GM12878 (cell line): Measurements from ENCODE around the gene KIAA1586. TPM values are rescaled to one million over a fixed set of nuclear protein-coding genes. Genes with fewer than 3 reads are reported as not detected.

ENCODE experiments used
- ATAC-seq: fragments of 200-7000 bp; cut with Tn5 transposase; 3 replicates; pipeline ENCODE4 v1.9.1; 2020; ENCODE audit warnings: mild to moderate bottlenecking, moderate library complexity
- BruUV-seq: library from RNA; stranded (reverse); fragments of 400-500 nt; replicated peaks from 2 replicates; lab custom pipeline; 2021; lab: Mats Ljungman, UMichigan
- CTCF ChIA-PET: fragments of 300-600 bp; sonication (Branson Sonifier 250); formaldehyde crosslinking; extraction: SDS; loops from one replicate; lab custom pipeline; 2021; ENCODE audit warnings: inconsistent platforms; lab: Yijun Ruan, JAX
- POLR2A ChIA-PET: fragments of 350-600 bp; formaldehyde crosslinking; extraction: SDS; loops from one replicate; lab custom pipeline; 2021; ENCODE audit warnings: inconsistent platforms; lab: Charles Lee
- RAD21 ChIA-PET: fragments of 300-600 bp; sonication (Branson Sonifier 250); formaldehyde crosslinking; loops from one replicate; lab custom pipeline; 2023; ENCODE audit warnings: antibody characterized with exemption; ENCODE audit not compliant: unreplicated experiment; lab: Charles Lee
- SMC1A ChIA-PET: fragments of 300-600 bp; sonication (Branson Sonifier 250); formaldehyde crosslinking; loops from one replicate; lab custom pipeline; 2023; ENCODE audit not compliant: unreplicated experiment, uncharacterized antibody; lab: Charles Lee
- DNase-seq: peaks from one replicate; pipeline ENCODE4 v3.0.0-alpha.2; 2011; ENCODE audit warnings: low read depth, low spot score
- FAIRE-seq: peaks from 3 replicates; lab custom pipeline; 2011; peaks lifted over from hg19 to GRCh38; lab: Jason Lieb, UNC
- H2AFZ ChIP-seq: 2 replicates; pipeline ENCODE4 v1.6.0; 2011; ENCODE audit warnings: low read depth, low read length, control low read depth; ENCODE audit not compliant: control insufficient read depth
- H3K27ac ChIP-seq: 2 replicates; pipeline ENCODE4 v1.5.1; 2011; ENCODE audit warnings: control low read depth; ENCODE audit not compliant: control insufficient read depth, insufficient read depth
- H3K27me3 ChIP-seq, 2 experiments: replicated peaks in 1 of 2; 2 replicates each; pipeline versions ENCODE4 v1.6.0 to v1.6.1; 2011; ENCODE audit warnings: low read length in 1 of 2; ENCODE audit not compliant: control insufficient read depth in 2 of 2, insufficient read depth in 2 of 2
- H3K36me3 ChIP-seq, 2 experiments: 2 replicates each; pipeline ENCODE4 v1.5.1; 2011; ENCODE audit warnings: low read length in 1 of 2; ENCODE audit not compliant: control insufficient read depth in 2 of 2, insufficient read depth in 2 of 2
- H3K4me1 ChIP-seq: 2 replicates; pipeline ENCODE4 v1.6.1; 2011; ENCODE audit warnings: mild to moderate bottlenecking, low read length, moderate library complexity, mixed read lengths; ENCODE audit not compliant: control insufficient read depth, insufficient read depth
- H3K4me2 ChIP-seq: 2 replicates; pipeline ENCODE4 v1.6.0; 2011; ENCODE audit warnings: control low read depth; ENCODE audit not compliant: control insufficient read depth, insufficient read depth
- H3K4me3 ChIP-seq: fragments of 200-600 bp; sonication (generic); 2 replicates; pipeline ENCODE4 v1.5.1; 2016
- H3K79me2 ChIP-seq: 2 replicates; pipeline ENCODE4 v1.6.0; 2011; ENCODE audit warnings: low read length; ENCODE audit not compliant: control insufficient read depth, insufficient read depth
- H3K9ac ChIP-seq: 2 replicates; pipeline ENCODE4 v1.8.0; 2011; ENCODE audit warnings: low read length, control low read depth, mixed read lengths; ENCODE audit not compliant: control insufficient read depth, insufficient read depth
- H3K9me3 ChIP-seq: replicated peaks from 3 replicates; pipeline ENCODE4 v1.5.1; 2011; ENCODE audit warnings: mild to moderate bottlenecking, low read length; ENCODE audit not compliant: control insufficient read depth, insufficient read depth
- H4K20me1 ChIP-seq: 2 replicates; pipeline ENCODE4 v1.6.0; 2011; ENCODE audit not compliant: control insufficient read depth, insufficient read depth
- ATF7 ChIP-seq: fragments of 450-650 bp; IDR thresholded peaks from 2 replicates; pipeline ENCODE4 v1.6.1; 2016; ENCODE audit warnings: low read depth, mild to moderate bottlenecking
- DPF2 ChIP-seq: fragments of 450-650 bp; IDR thresholded peaks from 2 replicates; pipeline ENCODE4 v1.6.1; 2017; ENCODE audit warnings: mild to moderate bottlenecking
- MAX ChIP-seq: IDR thresholded peaks from 2 replicates; pipeline ENCODE4 v1.6.1; 2012; ENCODE audit warnings: low read depth, low read length, improper control_type of control experiment
- PAX8 ChIP-seq: fragments of 450-650 bp; IDR thresholded peaks from 2 replicates; pipeline ENCODE4 v1.6.1; 2017; ENCODE audit warnings: mild to moderate bottlenecking, moderate library complexity
- PRDM15 ChIP-seq: fragments of 450-650 bp; formaldehyde crosslinking; IDR thresholded peaks from 2 replicates; pipeline ENCODE4 v1.4.0; 2020; ENCODE audit warnings: mild to moderate bottlenecking, moderate library complexity
- SIN3A ChIP-seq: IDR thresholded peaks from 2 replicates; pipeline ENCODE4 v1.6.1; 2012; ENCODE audit warnings: low read depth, low read length, improper control_type of control experiment
- SKIL ChIP-seq: fragments of 450-650 bp; IDR thresholded peaks from 2 replicates; pipeline ENCODE4 v1.6.1; 2017; ENCODE audit warnings: mild to moderate bottlenecking, low read depth, inconsistent platforms; ENCODE audit not compliant: poor library complexity, severe bottlenecking
- SMC3 ChIP-seq: IDR thresholded peaks from 2 replicates; pipeline ENCODE4 v1.6.1; 2011; ENCODE audit warnings: low read length, improper control_type of control experiment, borderline replicate concordance
- WRNIP1 ChIP-seq: IDR thresholded peaks from 2 replicates; pipeline ENCODE4 v1.6.1; 2011; ENCODE audit warnings: low read depth, low read length, improper control_type of control experiment, borderline replicate concordance
- ZBTB40 ChIP-seq: fragments of 450-650 bp; IDR thresholded peaks from 2 replicates; pipeline ENCODE4 v1.6.1; 2016; ENCODE audit warnings: mild to moderate bottlenecking, moderate library complexity, borderline replicate concordance
- ZNF207 ChIP-seq: fragments of 450-650 bp; IDR thresholded peaks from 2 replicates; pipeline ENCODE4 v1.6.1; 2014; ENCODE audit warnings: antibody characterized with exemption, mild to moderate bottlenecking, borderline replicate concordance
- WGBS: methylation state at CpG from one replicate; pipeline ENCODE4 v1.1.6; 2016; ENCODE audit warnings: low lambda C conversion rate; ENCODE audit not compliant: insufficient replicate concordance, insufficient coverage; ENCODE audit errors: missing lambda C conversion rate; 5-methylcytosine and 5-hydroxymethylcytosine counted together
- in situ Hi-C: fragments of 300-500 bp; cut with MboI; formaldehyde crosslinking; loops from 9 replicates; pipeline ENCODE4 v1.14.3; 2018; ENCODE audit warnings: mixed read lengths
- intact Hi-C: fragments of 100-400 bp; cut with micrococcal nuclease; formaldehyde crosslinking; loops from one replicate; pipeline ENCODE4 v1.14.2; 2022; ENCODE audit not compliant: unreplicated experiment
- polyA plus RNA-seq, 11 experiments: library from polyadenylated mRNA; depleted of rRNA in 4 of 11; unstranded in 6 of 11; stranded (reverse) in 5 of 11; fragments of >200 nt; fragmentation: Nextera tagmentation in 4 of 11; fragmentation: Illumina TruSeq in 1 of 11; extraction: Ambion mirVana in 4 of 11; extraction: Trizol in 1 of 11; gene quantifications; 1 replicate in 1 of 11; 2 replicates in 10 of 11; pipeline versions ENCODE4 v1.2.1 to v1.2.3, GENCODE V29; 2011 to 2016; ENCODE audit warnings: inconsistent platforms in 2 of 11, missing spikeins in 2 of 11, low read depth in 1 of 11
- total RNA-seq, 4 experiments: library from RNA; depleted of rRNA in 3 of 4; stranded (reverse); fragments of >200 nt in 3 of 4; fragmentation: Illumina TruSeq in 1 of 4; extraction: Trizol in 1 of 4; gene quantifications; 2 replicates each; pipeline versions ENCODE4 v1.2.1 to v1.2.3, GENCODE V29; 2013 to 2021

Gene KIAA1586
- total and polyA plus RNA-seq, 10 of the 15 experiments (the other 5 are each of a cell fraction or from before 2014, with no cell fraction given) = 13.1 to 33.1 (median 21.2) TPM

GRCh38 chr6:57004292-57004691 lies 42.2 kb upstream of the KIAA1586 start:
- no peaks in the 10 kb centered on the region for H3K4me1 ChIP-seq
- no peak for DNase-seq
- BruUV-seq = no TSS peak
- H3K79me2 ChIP-seq = no peaks in the 10 kb centered on the region
- H3K9ac ChIP-seq = no peak overlapping the region
- FAIRE-seq = no peak
- H3K27me3 ChIP-seq = no peaks in the 10 kb centered on the region
- POLR2A ChIA-PET = no interaction called here
- H2AFZ ChIP-seq = no peak overlapping the region
- ATAC-seq = no peak
- CTCF ChIA-PET = interaction anchor here (1.0 kb wide), 1 partner anchor 103 kb away, joined by 3 read pairs; no protein-coding TSS in a partner anchor
- no peaks in the 10 kb centered on the region for H3K36me3 ChIP-seq
- peaks cover under 1% of the 10 kb centered on the region; the same call in 1 of the 3 replicates for H3K9me3 ChIP-seq
- H3K4me3 ChIP-seq = no peak overlapping the region
- in situ Hi-C loops (no loop called here), intact Hi-C loops (no loop called here)
- 87% methylated on average over 14 of the region's 14 CpGs for WGBS
- RAD21 ChIA-PET = no interaction called here
- no peaks in the 10 kb centered on the region for H4K20me1 ChIP-seq
- no peak overlapping the region for H3K27ac ChIP-seq
- SMC1A ChIA-PET = interaction anchor here (1.3 kb wide), 1 partner anchor 10 kb away, joined by 3 read pairs; no protein-coding TSS in a partner anchor
- H3K4me2 ChIP-seq = no peak overlapping the region
- no peak for TF ChIP-seq DPF2
- TF ChIP-seq ZBTB40 = no peak
- TF ChIP-seq PRDM15 (CRISPR knock-in tag) = no peak
- TF ChIP-seq SMC3 = no peak
- TF ChIP-seq SKIL = no peak
- no peak for TF ChIP-seq MAX
- TF ChIP-seq ATF7 = no peak
- no peak for TF ChIP-seq PAX8
- no peak for TF ChIP-seq ZNF207
- TF ChIP-seq SIN3A = no peak
- TF ChIP-seq WRNIP1 = no peak
